Right ventricle myocardium superior (tissue), 1 donor: ENCODE data around the gene PCLO. TPM values are rescaled to one million over a fixed set of nuclear protein-coding genes. Genes with fewer than 3 reads are reported as not detected.
"Not testable (repeated sequence)": the region's sequence is repeated elsewhere in the genome, so short reads cannot be mapped to it uniquely, and the experiment has no call there.

Experiments used
- ATAC-seq: fragments of 200-7000 bp; cut with Tn5 transposase; one replicate; pipeline ENCODE4 v1.9.1; 2020; ENCODE audit warnings: mild to moderate bottlenecking; ENCODE audit not compliant: poor library complexity
- DNase-seq: peaks from one replicate; pipeline ENCODE4 v3.0.0-alpha.2; 2020
- intact Hi-C: fragments of 100-400 bp; cut with DNase I; formaldehyde crosslinking; loops from one replicate; pipeline ENCODE4 v1.11.2; 2022
- total RNA-seq: library from RNA; stranded (reverse); fragmentation: NEBNext Ultra II Directional; extraction: Animal tissue kit (Norgen Biotek cat#: 25700); gene quantifications from one replicate; pipeline ENCODE4 v1.2.1, GENCODE V29; 2021
- donor health status: DM: no; HTN: yes; CAD: no; lungs with severe emphysema.

PCLO gene
- total RNA-seq, 1 donor from 2014 or later: 3.8 TPM

DNA sequence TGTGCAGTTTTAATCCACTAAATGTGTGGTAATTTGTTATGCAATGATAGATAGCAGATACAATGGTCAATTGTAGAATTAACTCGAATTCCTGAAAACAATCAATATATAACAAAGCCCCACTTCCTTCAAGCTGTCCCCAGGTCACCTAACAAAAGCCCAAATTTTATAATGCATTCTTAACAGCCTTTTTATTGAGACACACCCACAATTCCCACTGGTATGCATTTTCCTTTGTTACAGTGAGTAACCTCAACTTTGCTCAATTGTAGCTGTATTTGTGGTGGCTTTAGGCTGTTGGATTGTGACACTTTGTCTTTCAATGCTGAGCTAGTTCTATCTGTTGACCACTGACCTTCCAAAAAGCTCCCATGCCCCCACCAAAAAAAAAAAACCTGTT lies 439.3 kb downstream of the PCLO start:
- ATAC-seq (no peak), DNase-seq (no peak)
- intact Hi-C loops: no loop called here

DNA sequence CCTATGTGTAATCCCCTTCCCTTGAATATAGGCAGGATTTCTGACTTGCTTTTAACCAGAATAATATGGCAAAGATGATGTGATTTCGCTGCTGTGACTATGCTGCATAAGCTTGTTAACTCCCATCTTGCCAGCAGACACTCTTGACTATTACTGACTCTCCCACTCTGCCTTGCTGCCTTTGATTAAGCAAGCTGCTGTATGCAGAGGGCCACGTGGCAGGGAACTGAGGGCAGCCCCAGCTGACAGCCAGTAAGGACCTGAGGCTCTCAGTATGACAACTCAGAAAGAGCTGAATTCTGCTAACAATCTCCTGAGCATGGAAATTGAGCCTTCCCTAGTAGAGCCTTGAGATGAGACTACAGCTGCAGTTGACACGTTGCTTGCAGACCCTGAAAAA lies 439.7 kb downstream of the PCLO start:
- DNase-seq (no peak), ATAC-seq (no peak)
- intact Hi-C loops: no loop called here

DNA sequence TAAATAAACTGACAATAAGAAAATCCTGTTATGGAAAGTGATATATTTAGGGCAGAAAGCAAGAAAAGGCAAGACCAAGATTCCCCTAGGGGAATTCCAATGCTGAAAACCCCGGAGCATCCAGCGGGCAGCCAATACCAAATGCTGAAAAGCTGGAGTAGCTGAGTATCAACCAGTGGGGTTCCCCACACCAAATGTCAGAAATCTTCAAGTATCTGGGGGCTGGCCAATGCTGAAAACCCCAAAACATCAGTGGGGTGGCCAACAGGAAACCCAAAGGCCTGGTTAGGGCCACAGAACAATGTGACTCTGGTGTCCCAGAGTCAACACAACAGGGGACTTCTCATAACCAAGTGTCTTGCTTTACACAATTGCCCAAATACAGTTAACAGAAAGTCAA lies 447.3 kb downstream of the PCLO start:
- DNase-seq: no peak
- intact Hi-C loops: no loop called here
- ATAC-seq: no peak

DNA sequence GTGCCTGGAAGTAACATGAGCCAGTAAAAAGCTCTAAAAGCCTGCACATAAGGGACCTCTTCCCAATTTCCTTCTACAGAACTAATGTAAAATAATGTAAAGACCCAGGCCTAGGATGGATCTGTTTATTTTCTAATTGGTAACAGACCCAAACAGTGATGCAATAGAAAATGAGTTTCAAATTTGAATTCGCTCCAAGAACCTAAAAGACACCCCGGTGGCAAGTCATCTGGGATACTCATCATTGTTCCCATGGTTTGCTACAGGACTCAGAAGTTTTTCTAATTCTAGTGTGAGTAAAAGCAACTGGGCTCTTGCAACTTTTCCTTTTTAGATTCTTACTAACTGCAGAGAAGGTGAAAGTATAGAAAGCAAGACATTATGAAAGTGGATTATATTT lies 447.8 kb downstream of the PCLO start:
- no peak for DNase-seq
- intact Hi-C loops: no loop called here
- ATAC-seq: no peak

DNA sequence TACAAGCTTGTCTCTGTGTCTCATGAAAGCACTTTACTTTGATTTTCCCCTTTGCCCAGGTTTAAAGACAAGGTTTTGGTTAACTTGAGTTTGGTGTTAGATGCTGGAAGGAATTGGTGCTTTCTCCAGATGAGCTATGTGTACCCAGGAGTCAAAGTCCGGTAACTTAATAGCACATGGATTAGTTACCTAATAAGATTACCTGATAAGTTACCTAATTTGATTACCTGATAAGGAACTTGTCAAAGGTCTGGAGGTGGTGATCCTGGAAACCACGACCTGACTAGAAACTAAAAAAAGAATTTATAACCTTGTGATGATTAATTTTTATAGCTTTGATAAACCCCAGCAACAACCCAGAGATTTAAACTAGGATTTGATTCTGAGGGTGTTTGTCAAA lies 449.2 kb downstream of the PCLO start:
- DNase-seq: no peak
- ATAC-seq: no peak
- intact Hi-C loops: no loop called here

DNA sequence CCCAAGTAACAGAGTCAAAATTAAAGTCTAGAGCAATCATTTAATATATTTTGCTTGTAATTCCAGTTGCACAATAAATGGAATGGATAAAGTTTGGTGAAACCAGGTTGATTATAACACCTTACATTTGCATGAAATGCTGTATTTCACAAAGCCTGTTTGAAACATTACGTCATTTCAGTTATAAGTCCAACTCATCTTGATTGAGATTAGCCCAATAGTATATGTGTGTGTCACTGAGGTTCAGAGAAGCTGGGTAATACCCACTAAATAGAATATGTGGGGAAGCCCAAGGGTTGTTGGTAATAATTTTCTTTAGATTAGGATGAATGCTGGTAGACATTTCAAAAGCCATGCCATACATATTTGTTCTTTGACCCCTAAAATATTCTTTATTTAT lies 456.3 kb downstream of the PCLO start:
- DNase-seq, intact Hi-C loops, ATAC-seq: not testable (repeated sequence)

DNA sequence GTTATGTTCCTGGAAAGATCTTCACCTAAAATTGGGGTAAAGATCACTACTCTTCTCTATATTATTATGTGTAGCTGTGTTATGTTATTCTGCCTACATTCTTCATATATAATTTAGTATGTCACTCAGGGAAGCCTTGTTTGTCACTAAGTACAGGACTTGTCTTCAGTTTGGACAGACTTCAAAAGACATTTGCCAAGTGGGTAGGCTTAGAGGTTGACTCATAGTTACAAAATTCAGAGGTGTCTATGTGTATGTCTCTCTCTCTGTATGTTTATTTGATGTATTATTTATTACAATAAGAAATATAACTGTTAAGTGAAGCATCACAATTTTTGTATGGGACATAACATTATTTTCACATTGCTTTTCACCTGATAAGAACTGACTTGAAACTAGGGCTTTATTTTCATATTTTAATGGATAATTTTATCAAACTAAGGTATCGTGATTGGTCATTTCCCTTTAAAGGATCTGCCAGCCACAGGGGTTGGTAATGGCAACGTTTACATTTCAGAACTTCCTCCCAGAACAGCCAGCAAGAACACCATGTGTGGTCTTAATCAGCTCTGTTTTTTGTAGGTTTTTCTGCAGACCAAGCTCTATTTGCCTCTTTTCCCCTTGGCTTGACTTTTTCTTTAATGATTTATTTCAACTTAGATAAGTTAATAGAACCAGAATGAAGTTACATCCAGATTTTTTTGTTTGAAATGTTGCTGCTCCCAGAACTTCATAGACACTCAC lies 457.0 kb downstream of the PCLO start:
- intact Hi-C loops: no loop called here
- no peak for ATAC-seq
- DNase-seq: no peak

DNA sequence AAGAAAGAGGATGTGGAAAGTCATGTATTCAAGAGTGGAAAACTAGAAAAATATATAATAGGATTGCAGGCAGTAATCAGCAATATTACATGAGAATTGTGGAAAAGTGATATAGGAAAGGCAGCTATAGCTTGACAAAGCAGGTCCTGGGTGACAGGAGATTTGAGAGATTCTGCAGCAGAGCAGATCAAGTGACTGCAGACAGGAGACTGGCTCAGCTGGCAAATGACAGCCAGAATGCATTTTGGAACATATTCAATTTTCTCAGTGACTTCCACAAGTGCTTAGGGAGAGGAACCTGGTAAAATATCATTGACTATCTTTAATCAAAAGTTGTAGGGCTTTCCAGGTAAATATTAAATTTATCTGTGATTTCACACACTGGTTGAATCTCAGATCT lies 458.6 kb downstream of the PCLO start:
- intact Hi-C loops: no loop called here
- ATAC-seq (peak; percentile 73), DNase-seq (no peak)
